HG03439 (cell line): ENCODE measurements around the gene ERICH3.
"Not testable (repeated sequence)": the region's sequence is repeated elsewhere in the genome, so short reads cannot be mapped to it uniquely, and the experiment has no call there.

Experiments
- ATAC-seq: cut with Tn5 transposase; IDR thresholded peaks from one replicate; pipeline ENCODE4 v1.9.1; 2021; ENCODE audit warnings: mild to moderate bottlenecking, moderate library complexity; ENCODE audit not compliant: unreplicated experiment

The ERICH3 gene

DNA sequence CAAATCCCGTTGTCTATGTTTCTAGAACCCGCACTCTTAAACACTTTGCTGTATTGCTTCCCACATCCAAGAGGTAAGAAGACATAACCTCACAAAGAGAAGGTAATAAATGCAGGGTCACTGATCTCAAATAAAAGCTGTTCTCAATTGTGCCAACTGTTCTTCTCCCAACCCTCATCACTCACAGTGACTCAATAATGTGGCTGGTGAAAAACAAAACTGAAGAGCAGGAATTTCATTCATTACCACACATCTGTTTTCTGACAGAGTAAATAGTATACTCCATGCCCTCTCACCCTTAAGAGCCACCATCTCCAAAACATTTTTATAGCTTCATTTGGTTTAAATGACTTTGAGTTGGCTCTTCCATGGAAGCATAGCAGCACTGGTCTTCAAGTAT lies 6.2 kb upstream of the ERICH3 start:
- ATAC-seq, result no peak

DNA sequence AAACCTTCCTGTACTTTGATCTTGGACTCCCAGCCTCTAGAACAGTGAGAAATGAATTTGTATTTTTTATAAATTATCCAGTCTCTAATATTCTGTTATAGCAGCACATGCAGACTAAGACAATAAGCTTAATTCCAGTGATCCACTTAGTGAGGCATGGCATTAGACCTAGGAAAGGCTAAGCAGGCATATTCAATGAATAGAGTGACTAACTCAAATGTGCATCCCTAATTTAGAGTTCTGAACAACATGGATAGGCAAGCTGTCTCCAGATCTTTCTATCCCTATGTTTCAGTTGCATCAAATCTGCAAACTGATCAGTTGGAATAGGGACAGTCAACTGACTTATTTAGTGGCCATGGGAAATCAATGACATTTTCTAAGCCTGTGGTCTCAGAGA lies 4.3 kb upstream of the ERICH3 start:
- no peak for ATAC-seq

DNA sequence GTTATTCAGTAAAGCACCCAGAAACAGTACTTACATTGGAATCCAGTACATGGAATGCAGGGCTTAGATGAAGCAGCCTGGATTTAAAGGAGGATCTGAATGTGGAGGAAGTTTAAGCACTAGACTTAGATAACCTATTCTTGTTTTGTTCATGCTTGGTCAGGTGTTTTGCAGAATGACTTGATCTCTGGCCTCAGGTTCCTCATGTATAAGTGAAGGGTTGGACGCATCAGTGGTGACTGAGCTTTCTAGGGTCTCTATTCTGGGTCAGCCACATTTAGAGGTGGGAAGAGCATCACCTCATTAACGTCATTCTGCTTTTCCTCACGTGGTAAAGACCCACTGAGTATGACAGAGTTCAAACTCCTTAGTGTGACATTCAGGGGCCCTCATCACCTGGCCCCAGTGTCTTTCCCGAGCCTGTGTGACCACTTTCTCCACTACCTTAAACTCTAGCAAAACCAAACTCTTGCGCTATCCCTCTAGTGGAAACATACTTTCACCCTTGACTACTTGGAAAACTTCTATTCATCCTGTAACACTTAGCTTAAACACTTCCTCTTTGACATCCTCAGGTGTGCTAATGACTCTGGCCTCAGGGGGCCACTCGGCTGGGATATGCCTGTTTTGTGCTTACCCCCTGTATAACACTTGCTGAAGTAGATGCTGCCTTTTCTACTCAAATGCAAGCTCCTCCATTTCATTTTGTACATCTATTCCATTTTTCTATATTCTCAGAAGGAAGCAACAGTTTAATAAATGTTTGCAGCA lies 871 bp upstream of the ERICH3 start:
- no peak for ATAC-seq

DNA sequence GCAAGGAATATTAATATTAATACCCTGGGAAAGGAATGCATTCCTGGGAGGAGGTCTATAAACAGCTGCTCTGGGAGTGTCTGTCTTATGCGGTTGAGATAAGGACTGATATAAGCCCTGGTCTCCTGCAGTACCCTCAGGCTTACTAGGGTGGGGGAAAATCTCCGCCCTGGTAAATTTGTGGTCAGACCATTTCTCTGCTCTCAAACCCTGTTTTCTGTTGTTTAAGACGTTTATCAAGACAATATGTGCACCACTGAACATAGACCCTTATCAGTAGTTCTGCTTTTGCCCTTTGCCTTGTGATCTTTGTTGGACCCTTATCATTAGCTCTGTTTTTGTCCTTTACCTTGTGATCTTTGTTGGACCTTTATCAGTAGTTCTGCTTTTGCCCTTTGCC lies 2.7 kb downstream of the ERICH3 start:
- not testable (repeated sequence) for ATAC-seq

DNA sequence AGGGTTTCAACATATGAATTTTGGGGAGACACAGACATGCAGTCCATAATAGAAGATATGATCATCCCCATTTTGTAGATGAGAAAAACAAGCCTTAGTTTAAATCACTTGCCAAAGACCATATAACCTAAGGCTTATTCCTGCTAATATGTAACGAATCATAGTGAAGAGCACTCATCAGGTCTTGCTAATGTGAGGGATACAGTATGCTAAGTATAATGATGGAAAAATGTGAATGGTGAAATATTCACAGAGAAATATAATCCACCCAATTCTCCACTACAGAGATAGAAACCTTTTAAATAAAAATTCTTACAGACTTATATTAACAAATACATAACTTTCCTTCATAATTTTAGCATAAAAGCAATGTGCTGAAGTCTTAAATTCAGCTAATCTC lies 18.9 kb downstream of the ERICH3 start:
- no peak for ATAC-seq

DNA sequence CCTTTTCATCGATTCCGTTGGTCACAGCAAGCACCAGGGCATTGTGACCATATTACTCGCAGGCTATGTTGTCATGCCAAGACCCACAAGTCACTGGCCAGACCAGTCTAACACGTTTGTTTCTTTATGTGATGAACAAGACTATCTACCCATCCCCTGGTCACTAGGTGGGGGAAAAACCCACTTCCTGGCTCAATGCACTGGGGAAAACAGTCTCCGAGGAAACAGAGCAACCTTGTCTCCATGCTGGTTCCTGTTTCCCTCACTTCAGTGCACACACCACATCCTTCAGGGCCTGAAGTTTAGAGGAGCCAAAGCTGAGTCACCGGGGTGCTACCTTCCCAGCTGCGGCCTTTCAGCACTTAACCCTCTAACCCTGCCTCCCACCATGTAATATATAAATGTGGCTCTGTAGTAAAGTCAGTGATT lies 20.9 kb downstream of the ERICH3 start:
- ATAC-seq, result peak; percentile 79

DNA sequence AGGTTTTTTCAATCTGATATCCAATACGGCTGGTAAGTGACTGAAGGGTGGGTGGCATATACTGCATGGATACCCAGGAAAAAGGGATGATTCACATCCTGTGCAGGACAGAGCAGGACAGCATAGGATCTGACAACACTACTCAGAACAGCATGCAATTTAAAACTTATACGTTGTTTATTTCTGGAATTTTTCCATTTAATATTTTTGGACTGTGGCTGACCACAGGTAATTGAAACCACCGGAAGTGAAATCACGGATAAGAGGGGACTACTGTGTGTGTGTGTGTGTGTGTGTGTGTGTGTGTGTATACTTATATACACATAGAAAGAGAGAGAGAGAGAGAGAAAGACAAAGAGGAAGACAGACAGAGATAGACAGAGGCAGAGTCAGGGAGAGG lies 23.0 kb downstream of the ERICH3 start:
- ATAC-seq, result no peak

DNA sequence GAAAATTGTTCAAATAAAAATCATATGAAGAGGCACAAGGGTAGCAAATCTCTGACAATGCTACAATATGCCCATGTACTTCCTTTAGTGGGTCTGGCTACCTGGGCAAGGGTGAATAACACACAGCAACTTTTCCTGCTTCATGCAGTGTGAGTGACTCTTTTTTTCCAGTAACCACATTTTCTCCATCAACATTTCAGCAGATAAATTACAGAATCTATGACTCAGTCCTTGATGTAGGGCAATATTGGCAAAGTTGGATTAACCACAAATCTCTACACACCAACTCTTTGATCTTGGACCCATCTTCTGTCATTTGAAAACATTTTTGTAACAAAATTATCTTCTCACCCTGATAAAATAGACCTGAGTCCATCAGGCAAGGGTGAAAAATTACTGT lies 31.7 kb downstream of the ERICH3 start:
- ATAC-seq, result no peak

DNA sequence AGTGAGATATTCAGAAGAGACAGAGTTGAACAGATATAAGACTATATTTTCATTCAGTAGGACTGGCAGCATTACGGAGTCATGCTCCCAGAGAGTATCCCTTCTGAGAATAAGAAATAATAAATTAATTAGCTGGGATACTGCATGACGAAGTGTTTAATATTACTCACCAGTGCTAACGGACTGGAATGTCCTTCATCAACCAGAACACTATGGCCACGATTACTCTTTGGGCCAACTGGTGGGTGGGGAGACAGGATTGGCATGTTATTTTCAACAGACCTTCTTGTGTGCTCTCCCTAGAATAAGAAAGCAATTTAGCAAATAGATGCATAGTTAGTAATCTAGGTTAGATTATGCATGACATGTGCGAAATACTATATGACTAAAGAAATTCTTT lies 32.4 kb downstream of the ERICH3 start:
- ATAC-seq, result no peak

DNA sequence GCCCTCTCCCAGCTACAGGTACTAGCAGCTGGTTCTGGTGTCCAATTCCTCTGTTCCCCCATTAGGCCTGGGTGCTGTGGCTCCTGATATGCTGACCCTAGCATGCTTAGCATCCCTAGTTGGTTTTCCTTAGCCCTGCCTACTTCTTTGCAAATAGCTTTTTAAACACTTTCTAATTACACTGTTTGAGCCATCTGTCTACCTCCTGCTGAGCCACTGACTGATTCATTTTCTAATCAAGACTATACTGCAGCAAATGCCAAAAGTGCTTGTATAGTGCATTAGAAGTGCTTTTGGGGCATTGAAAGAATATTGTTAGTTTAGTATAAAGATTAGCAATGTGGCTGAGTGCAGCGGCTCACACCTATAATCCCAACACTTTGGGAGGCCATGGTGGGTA lies 36.3 kb downstream of the ERICH3 start:
- no peak for ATAC-seq

DNA sequence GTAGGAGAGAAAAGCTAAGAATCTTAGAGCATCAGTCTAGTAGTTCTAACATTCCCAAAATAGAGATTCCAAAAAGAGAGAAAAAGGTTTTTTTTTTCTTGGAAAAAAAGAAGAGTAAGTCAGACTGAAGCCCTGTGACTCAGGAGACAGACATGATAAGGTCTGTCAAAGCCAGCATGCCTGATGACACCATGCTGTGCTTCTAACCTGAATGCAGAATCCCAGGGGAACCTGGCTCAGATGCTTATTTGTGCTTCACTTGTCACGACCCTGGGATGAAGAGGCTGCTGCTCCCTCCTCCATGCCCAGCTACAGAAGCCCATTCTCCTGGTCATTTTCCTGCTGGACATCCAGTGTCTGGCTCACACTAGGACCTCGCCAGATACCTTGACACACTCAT lies 44.3 kb downstream of the ERICH3 start:
- no peak for ATAC-seq

DNA sequence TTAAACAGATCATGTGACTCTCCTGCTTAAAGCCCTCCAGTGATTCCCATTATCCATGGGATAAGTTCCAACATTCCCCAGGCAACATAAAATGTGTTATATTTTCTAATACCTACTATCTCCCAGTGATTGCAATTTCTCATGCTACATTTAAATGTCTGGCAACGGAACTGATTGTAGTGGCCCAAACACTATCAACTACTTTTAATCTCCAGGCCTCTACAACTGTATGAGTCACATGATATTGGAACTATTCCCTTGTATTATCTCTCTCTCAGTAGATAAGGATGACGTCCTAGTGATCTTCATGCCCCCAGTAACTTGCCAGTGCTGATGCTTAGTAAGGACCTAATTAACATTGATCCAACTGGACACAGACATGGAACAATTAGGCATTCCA lies 49.9 kb downstream of the ERICH3 start:
- ATAC-seq, result no peak

DNA sequence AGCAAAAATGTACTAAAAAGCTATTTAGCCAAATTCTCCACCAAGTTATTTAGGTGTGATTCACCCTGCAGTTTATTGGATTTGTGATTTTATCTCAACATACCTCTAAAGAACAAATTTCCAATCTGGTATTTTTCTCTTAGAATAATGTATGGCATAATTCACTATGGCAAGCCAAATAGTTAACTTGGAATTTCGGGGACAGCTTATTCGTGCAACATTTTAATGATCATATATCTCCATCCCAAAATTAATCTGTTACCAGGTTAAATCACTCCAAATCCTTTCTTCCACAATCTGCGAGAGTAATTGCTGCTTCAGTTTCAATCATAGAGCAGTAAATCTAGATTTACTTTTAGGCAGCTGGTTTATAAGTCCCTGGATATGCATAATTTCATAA lies 53.4 kb downstream of the ERICH3 start:
- no peak for ATAC-seq

DNA sequence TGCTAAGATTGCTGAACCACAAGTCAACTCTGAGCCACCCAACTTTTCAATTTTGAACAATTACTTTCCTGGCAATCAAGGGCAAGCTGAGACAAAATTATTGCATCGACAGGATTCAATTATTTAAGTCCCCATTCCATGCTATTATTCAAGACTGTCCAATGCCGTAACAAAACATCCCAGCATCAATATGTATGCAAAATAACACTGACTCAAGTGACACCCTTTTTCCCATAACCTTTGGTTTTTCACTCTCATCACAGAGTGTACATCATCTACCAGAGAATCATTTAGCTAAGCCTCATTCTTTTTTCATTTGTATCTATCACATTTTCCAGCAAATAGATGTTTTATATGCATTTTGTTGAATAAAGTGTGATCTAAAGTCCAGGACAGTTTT lies 54.6 kb downstream of the ERICH3 start:
- no peak for ATAC-seq

DNA sequence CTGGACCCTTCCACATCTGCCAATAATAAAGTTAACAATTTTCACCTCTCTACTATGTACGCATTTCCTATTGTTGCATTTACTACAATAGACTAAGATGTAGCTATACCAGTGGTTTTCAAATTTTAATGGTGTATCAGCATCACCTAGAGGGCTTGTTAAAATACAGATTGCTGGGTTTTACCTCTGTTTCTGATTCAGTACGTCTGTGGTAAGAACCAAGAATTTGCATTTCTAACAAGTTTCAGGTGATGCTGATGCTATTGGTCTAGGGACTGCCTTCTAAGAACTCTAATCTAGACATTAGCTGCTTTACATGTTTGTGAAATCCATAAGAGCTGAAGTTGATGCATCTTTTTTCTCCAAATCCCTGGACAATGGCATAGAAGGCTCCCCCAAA lies 59.7 kb downstream of the ERICH3 start:
- no peak for ATAC-seq

DNA sequence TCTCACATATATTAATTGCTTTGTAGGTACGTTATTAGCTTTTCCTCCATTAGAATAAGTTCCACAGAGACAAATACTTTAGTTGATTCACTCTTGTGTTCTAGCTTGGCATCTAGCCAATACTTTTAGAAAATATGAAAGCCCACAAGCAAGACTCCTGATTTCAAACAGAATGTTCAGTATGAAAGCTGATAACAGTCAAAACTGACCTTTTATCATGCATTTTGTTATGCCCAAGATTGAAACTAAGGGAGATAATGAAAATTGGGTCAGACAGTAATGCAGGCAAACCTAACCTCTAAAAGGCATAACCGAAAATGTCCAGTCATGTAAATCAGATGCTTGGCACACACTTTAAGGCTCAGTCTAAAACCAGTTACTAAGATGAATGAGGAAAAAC lies 61.7 kb downstream of the ERICH3 start:
- no peak for ATAC-seq

DNA sequence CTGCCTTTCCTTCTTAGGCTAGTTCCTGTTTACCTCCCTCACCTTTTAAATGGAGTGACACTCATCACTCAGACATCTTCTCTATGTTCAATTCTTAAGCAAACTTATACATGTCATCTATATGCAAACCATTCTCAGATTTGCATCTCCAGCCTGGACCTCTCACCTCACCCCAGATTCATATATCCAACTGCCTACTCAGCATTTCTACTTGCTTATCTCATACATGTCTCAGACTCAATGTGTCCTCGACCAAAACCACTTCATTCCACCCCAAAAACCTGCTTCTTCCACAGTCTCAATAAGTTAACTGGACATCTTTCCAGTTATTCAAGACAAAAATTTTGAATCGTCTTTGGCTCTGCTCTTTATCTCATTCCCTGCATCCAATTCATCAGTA lies 62.6 kb downstream of the ERICH3 start:
- ATAC-seq, result no peak

DNA sequence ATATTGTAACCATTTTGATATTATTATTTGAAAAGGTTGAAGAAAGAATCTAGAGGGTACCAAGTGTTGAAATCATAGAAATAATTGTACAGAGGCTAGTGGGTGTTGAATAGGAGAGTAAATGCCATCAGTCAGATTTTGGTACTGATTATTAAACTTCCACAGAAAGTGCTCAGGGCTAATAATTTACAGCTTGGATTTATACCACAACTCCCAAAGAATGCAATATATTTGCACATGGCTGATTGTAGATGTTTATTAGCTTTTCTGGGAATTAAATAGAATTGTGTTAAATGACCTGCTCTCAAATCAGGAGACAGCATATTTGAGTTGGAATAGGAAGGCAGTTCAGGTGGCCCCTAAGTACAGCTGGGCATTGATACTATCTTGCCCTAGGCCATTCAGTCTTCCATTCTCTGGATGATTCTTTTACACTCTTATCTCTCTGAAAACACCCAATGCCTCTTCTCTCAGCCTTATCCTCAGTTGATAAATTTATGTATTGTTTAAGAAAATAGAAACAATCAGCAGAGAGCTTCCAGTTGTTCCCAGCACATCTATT lies 63.7 kb downstream of the ERICH3 start:
- ATAC-seq, result no peak

DNA sequence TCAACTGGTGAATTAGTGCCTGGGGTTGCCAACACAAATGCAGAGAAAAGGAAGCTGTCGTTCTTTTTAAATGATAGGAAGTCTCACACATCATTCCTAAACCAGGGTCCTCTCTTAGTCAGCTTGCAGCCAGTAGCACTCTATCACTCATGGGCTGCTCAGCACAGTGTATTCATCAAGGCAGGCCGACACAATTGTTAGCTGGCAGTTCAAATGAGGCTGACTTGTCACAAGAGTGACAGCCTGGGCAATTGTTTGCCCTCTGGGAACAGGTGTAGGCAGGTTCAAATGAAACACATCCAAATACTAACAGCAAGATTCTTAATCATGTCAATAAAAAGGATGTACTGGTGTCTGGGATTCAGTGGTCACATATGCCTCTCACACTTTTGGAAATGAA lies 76.9 kb downstream of the ERICH3 start:
- no peak for ATAC-seq

DNA sequence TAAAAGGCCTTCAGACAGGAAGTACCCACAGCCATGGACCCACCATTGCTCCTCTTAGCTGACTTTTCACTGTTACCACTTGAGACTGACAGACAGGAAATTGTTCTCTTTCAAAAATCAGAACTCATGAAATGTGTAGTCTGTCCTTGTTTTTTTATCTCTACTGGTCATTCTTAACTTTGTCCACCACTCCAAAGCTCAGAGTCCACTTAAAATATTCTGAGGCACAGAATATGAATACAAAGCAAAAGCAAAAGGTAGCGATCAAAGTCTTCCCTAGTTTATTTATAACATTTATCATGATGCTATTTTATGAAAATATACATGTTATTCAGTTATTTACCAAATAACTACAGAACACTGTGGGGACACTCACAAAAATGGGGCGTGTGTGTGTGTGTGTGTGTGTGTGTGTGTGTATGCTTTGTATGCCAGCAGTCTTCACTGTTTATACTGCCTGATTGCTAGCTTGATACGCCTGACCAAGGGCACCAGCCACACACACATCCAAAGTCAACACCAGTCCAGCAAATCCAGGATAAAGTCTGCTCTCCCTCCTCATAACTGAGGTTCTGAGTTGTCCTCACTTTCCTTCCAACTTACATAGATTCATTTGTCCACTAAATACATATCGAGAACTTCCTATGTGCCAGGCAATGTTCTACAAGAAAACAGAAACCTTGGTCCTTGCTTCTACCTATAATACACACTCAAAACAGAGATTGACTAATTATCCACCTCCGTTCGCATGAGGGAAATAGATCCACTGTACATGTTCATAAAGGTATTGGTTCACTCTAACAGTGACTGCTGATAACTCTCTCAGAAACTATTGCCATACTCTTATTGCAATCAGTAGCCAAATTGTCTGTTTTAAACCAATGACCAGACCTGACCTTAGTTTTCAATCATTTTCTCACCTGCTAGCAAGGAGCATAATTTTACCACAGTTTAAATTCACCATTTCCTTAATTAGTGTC lies 79.4 kb downstream of the ERICH3 start:
- ATAC-seq, result no peak

DNA sequence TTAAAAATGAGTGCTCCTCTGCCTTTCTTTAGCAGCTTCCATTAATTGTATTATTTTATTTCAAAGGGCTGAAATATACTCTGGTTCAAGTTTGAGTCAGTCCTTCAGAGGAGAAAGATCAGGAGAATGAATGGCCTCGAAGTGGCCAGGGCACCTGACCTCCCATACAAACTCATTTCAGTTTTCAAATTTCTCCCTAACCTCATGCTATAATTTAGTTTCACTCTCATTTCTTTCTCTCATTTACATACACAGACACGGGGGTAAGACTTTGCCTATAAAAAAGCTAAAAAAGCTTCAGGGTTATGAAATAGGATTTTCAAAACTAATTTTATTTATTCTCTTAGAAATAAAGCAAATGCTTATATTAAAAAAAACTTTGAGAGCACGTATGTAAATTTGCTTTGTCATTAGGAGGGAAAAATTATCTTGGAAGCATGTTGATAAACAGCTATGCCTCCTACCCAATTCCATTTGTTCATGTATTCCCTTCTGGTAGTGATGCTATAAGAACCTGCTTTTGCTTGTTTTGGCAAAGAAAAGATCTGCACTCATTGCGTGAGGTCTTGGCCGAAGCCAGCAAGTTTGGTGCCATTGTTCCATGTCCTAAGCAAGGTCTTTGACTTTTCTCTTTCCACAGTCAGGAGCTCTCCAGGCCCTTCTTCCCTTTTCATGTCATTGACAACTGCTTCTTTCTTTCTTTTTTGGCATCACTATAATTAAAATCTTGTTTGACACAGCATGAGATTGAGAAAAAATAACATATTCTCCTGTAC lies 80.8 kb downstream of the ERICH3 start:
- ATAC-seq, result no peak
